HG02885 (cell line): Measurements from ENCODE around the gene MRRF.
A peak's percentile ranks its signal among the peaks of the same experiment; 100 is the strongest.

Experiments
- ATAC-seq: cut with Tn5 transposase; IDR thresholded peaks from one replicate; pipeline ENCODE4 v1.9.1; 2021; ENCODE audit warnings: mild to moderate bottlenecking; ENCODE audit not compliant: unreplicated experiment, poor library complexity

The MRRF gene, protein sequence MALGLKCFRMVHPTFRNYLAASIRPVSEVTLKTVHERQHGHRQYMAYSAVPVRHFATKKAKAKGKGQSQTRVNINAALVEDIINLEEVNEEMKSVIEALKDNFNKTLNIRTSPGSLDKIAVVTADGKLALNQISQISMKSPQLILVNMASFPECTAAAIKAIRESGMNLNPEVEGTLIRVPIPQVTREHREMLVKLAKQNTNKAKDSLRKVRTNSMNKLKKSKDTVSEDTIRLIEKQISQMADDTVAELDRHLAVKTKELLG

DNA sequence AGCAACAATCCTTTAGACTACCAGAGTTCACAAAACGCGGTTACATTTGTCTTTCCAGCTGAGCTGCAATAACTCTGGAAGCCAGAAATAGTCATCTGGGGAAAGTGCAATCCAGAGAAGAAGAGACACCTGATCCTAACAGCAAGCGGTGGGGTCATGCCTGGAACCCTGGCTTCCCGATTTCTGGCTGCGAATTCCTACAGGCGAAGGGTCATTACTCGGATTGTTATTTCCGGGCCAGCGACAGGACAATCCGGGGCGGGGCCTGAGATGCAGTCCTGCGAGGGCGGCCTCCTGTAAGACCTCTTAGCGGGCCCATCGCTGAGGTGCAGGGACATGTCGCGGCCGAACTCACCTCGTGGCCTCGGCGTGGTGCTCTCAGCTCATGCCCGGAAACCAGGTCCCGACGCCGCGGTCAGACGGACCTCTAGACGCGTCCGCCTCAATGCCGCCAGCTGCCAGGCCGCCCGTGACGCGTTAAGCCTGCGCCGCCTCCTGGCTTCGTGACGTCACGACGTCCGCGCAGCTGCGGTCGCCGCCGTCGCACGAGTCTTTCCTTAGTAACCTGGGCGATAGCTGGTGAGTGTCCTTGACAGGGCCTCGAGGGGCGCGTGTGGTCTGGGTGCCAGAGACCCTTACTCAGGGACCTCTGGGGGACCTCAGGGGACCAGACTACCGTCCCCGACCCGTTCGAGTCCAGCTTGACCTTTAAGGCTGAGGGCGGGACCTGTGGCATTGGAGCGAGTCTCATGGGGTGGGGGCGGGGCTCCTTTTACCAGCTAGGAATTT lies at the start of gene MRRF, which contains the start of gene RBM18:
Gene MRRF (plus strand): TSS at position 523 of the 789 bp plus-strand sequence. CDS start 6,010 bp downstream, outside the sequence.
Gene RBM18 (minus strand): TSS at position 481 of the 789 bp plus-strand sequence. CDS start 3,348 bp downstream, outside the sequence.
- ATAC-seq: peak; percentile 94

DNA sequence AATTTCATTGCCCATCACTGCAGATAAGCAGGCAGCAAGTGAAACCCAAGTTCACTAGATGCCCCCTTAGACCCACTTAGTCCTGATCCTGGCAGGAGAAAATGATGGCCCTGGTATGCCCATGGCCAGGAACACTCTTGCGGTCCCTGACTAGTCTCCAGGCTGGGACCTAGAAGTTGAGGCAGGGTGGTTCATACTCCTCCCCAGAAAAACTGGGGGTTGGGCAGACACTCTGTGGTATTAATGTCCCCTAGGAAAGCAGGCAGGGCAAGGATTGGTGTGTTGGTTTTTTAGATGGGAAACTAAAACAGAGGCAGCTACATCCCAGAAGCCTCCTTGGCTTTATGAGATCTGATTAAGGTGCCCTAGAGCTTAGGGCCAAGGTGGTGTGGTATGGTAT lies 49.0 kb upstream of the MRRF start:
- ATAC-seq: no peak

DNA sequence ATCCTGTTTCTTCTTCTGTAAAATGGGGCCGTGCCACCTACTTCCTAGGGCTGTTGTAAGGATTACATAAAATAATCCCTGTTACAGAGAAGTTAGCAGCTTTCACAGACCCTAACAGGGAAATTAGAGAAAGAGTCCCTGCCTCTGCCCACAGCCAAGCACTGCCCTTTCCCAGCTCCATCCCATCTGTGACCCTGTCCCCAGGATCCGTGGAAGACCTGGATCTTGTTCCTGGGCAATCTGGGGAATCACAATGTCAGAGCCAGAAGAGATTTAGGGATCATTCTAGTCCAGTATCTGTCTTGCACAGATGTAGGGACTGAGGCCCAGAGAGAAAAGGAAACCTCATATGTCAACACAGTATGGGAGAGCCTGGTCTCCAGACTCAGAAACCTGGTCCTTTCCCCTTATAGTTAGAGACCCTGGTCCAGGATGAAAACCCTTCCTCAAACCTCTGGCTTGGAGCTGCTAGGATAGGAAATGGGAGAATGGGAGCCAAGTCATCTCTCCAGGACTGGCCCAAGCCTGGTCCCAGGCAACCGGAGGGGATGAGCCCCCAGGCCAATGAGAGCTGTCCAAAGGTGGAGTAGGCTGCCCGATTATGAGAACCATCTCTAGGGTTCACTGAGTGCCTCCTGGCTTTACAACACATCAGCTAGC lies 48.4 kb upstream of the MRRF start:
- ATAC-seq: no peak

DNA sequence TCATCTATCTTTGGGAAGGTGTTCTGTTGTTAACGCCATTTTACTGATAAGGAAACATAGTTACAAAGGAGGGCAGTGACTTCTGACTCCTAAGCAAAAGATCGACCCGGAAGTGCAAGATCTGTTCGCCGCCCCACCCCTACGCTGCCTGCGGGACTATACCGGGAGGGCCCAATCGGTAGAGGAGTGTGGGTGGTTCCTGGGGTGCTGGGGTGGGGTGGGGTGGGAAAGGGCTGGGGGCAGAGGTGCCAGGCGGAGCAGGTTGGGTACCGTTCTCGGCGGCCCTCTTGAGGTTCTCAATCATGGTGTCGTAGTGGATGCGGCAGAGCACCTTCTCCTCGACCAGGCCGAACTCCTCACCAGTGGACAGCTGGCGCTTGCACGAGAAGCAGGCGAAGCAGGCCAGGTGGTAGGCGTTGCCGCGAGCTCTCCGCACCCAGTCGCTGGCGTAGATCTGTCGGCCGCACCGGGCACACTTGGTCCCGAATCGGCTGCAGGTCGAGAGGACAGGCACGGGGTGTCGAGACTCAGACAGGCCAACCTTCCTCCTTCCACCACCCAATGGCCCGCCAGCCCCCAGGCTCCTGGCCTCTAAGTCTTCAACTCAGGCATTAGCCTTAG lies 47.8 kb upstream of the MRRF start:
- ATAC-seq: no peak

DNA sequence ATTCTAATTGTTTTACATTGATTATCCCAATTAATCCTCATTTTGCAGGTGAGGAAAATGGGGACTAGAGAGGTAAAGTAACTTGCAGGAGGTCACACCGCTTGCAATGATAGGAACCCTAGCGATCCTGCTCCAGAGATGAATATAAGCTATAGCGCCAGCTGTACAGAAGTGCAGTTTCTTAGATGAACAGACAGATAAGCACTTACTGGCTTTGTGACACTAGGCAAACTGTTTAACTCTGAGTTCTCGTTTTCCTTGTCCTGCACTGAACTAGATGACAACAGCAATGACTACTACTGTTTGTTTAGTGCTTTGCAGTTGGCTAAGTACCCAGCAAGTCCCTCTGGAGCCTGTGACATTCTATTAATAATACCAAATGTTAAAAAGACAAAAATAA lies 47.0 kb upstream of the MRRF start:
- ATAC-seq: no peak

DNA sequence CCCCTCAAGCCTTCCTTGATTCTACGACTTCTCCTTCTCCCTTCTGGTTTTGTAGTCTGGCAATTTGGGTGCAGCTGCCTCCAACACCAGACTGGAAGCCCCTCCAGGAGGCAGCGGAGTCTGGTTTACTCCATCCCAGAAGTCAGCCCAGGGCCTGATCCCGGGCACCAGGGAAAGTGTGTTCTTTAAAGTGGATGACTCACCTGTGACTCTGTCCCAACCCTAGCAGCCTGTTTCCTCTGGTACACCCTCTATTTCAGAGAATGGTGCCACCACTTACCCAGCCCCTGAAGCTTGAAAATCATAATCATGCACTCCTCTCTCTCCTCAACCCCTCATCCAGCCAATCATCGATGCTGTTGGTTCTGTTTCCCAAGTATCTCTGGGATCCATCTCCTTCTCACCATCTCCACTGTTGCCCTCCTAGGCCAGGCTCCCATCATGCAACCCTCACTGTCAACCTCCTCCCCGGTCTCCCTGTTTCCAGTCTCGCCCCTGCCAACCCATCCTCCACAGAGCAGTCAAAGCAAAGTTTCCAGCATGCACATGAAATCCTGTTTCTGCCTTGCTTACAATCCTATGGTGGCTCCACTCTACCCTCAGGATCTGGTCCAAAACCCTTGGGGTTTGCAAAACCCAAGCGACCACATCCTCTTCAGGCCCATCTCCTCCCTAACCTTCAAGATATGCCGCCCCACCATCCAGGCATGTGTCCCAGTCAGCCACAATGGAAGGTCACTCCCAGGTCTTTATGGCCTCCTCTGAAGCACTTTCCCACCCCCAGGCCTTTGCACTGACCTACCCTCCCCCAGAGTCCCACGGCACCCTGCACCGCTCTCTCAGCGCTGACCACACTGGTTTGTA lies 46.4 kb upstream of the MRRF start:
- ATAC-seq: no peak

DNA sequence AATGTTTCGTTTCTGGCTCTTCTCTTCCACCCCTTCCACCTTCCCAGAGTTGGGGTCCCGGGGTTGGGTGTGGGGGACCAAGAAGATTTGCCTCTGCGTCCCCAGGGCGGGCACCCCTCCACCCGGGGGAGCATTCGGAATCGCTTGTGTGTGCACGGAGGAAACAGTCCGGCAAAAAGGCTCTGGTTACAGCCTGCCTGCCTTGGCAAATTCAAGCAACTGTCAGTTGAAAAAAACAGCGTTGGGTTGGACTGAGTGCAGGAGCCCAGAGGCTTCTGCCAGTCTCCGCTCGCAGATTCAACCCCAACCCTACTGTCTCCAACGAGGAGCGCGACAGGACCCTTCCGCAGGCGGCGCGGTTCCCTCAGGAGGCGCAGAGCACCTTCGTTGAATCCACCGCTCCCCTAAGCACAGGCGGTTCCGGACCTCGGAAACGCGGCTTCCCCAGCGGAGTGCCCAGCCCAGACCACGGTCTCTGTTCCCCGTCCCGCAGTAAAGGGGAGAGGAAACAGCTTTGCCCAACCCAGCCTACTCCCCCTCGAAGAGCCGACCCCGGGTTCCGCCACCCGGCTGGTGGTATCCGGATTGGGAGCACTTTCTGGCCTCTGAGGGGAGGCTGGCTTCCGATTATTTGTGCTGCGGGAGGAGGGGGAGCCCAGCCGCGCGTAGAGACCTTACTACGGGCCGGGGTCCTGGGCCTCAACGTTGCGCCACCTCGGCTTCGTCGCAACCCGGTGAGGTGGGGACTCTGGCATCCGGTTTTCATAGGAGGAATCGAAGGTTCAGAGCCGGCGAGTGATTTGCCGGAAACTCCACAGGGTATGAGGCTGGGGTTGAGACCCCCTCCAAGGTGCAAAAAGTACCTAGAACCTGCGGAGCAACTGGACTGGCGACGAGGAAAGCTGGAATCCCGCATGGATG lies 45.5 kb upstream of the MRRF start:
- ATAC-seq: no peak

DNA sequence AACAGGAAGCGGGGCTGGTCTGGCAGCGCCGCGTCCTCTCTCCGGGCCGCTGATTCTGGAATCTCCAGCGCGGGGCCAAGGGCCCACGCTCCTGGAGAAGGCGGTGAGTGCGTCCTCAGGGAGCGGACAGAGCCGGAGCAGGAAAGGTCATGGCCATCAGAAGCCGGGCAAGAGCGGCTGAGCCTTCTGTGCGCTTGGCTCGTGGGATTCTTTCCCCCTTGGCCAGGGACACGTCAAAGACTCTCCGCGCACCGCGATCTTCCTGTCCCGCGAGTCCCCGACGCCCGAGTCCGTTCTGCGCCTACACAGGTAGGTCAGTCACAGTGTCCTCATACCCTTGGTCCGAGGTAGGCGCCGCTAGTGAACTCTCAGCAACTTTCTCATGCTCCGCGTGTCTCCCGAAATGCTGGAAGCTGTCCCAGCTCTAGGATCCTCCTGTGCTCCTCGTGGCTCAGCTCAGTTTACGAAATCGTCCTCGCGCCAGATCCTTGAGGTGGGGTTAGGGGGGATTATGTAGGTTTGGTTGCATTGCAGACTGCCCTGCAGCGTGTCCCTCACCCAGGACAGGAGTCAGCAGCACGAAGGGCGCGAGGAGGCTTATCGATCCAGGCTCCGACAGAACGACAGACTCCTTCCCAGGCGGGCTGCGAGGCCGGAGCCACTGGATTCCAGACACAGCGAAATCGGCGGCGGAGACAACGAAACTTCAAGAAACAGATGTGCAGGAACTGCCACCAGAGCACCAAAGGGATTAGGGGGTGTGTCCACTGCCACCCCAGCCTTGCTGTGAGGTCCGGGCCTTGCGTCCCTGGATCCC lies 44.6 kb upstream of the MRRF start:
- no peak for ATAC-seq

DNA sequence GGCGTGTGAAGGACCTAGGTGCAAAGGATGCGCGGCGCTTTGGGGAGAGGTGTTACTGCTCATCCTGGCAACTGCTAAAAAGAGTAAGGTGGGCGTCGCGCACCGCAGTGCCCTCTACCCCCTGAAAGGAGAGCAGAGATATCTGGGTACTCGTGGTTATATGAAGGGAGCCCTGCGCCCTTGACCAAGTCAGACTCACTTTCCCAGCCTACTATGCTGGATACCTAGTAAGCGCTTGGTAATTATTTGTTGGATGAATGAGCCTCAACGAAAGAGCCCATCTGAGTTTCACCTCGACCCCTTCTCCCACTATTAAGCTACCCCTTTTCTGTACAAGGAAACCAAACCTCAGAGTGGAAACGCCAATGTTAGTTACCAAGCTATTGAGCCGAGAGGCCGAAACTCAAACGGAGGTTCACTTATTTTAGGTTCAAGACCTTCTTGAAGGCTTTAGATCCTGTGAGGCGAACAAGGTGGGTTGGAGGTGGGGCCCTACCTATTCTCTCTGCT lies 44.0 kb upstream of the MRRF start:
- ATAC-seq: no peak

DNA sequence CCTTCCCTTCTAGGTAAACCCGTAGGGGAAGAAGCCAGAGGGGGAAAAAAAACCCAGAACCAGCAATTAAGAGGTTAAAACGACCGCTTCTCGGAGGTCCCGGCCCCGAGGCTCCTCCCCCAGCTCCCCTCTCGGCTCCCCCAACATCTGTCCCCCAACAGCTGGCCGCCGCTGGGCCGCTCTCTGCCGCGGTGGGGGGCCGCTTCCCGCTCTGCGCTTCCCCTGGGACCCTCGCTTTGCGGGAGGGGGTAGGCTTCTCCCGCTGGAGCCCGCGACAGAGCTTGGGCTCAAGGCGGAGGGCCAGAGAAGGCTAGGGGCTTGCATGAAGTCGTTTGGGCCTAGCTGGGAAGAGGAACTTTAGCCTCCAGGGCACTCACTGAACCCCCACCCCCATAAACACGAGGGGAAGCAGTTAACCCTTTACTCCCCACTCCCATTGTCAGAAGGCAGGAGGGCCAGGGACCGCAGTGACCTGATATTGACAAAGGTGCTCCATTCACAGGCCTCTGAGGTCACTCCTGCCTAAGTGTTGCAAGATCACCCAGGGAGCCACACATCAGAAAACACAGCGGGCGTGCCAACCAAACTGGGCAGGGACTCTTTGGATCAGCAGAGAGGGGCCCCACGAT lies 43.4 kb upstream of the MRRF start:
- no peak for ATAC-seq

DNA sequence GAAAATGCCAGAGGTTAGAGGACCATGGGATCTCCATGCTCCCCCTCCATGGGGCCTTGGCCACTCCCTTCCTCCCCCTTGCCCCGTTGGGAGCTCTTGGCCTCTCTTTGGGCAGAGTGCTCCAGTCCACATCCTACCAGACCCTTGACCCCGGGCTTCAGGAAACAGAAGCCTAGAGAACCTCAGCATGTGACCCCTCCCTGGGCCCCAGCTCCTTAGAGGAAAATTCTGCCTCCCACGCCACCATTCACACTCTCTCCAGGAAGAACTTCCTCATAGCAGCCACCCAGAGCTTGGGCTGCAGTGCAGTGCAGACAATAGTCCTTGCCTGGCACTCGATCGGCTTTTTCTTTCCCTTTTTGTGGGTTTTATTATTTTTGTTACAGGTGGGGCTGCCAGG lies 41.9 kb upstream of the MRRF start:
- ATAC-seq: no peak

DNA sequence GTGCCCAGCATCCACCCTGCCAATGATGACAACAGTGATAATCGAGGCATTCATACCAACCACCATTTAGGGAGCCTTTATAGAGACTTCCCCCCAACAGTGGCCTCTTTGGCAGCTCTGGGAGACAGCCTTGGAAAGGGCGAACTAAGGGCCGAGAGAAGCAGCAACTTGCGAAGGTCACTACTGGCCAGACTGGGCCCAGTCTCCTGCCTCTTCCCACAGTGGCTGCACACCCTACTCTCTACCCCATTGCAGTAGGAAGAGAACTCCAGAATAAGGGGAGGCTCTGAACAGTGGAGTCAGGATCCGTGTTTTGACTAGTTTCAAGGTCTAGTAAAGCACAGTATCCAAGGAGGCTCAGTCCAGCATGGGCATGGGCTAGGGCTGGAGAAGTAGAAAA lies 41.2 kb upstream of the MRRF start:
- no peak for ATAC-seq

DNA sequence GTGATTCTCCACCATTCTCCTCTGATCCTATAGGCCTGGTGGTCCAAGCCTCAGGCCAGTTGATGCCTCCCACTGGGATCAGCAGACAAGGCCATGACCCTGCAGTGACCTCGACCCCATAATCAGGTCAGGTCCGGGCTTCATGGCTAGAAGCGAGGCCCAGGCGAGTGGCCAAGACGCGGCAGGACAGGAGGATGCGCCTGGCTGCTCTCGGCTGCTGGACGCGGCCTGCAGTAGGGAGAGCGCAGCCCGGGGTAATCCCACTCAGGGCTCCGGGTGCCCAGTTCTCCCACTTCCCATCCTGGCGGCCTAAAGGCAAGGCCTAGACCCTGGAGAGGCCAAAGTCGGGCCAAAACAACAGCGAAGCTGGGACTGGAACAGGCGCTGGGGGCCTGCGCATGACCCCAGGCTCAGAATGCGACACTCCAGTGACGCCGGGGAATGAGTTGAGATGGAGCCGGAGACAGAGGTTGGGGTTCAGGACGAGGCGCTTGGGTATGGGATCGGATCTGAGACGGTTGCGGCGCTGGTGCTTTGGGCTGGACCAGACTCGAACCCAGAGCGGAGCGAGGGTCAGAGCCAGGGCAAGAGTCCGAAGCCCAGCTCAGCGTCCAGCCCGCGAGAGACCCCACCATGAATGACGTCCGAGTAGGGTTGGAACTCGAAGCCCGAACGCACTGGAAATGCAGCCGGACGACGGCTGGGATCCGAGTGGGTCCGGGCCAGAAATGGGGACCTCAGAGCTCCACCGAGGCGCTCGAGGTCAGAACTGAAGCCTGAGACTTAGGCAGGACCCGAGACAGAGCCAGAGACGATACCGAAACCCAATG lies 39.2 kb upstream of the MRRF start:
- ATAC-seq: no peak

DNA sequence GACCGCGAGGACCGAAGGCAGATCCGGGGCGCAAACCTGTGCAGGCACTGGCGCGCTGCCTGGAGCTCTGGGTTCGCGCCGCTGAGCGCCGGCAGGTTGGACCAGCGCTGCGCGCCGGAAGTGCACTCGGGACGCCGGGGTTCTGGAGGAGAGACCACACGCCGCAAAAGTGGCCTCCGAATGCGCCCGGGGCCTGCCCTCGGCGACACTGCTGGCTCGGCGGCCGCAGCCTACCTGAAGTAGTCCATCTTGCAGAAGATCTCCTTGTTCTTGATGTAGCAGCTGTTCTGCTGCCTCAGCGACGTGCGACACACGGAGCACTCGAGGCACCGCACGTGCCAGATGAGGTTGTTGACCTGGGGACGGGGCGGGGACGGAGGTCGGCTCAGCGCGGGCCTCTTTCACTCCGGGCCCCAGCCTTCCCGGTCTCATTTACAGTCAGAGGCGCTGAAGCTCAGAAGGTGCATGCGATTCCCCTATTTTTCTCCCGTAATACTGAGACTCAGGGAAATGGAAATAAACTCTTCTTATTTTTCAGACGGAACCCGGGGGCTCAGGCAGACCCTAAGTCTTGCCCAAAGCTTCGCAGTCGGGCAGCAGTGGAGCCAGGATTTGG lies 38.4 kb upstream of the MRRF start:
- ATAC-seq: no peak

DNA sequence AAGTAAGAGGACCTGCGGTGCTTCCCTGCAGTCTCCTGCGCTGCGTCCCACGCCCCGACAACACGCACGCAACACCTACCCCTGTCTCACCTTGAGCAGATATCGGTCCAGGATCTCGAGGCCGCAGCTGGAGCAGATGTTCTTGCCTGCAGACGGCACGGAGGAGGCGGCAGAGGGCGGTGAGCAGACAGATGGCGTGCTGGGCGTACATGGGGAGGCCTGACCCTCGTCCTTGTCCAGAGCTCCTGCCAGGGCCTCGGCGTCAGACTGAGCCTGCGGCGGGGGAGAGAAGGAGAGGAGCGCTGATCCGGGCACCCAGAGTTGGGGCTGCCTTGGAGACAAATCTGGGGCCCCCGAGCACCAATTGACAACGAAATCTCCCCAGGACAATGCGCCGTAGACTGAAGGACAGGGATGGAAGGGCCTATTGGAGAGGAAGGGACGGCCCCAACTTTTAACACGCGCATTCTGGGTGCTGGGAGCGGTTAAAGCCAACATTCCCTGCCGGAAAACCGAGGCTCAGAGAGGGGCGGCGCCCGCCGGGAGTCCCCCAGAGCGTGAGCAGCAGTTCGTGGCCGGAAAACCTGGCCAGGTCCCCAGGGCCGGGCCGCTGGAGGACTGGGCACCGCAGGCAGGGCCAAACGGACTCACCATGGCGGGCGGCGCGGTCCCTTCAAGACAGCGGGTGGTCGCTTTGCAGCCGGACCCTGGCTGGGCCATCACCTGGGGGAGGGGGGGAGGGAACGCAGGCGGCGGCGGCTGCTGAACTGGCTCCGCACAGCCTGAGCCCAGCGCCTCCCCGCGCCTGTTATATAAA lies 37.7 kb upstream of the MRRF start:
- no peak for ATAC-seq
